ENCODE data around the gene TOR3A.

DNA sequence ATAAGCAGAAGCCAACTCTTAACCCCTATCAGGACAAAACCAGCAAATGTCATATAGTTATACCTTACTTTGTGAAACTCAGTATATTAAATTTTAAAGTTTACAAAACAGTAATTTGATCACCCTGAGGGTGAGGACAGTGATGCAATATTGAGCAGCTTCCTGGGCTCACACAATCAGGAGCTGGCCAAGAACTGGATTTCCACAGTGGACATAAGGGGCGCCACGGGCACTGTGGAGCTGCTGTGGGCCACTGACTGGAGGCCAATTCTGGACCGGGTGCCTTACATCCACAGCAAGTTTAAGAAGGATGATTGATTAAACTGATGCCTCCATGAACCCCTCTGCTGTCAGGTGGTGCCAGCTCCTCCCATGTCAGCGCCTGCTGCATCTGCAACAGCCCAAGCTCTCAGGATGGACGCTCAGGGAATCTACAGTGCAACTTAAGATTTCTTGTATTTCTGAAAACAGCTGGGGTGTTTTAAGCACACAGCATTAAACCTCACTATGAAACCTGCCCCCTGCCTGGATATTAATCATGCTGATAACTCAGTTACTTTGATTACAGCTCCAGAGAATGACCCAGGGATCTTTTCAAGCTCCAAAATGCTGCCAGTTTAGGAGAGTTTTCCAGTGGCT lies 55.9 kb downstream of the TOR3A start:
- TF ChIP-seq, protein P1, sequence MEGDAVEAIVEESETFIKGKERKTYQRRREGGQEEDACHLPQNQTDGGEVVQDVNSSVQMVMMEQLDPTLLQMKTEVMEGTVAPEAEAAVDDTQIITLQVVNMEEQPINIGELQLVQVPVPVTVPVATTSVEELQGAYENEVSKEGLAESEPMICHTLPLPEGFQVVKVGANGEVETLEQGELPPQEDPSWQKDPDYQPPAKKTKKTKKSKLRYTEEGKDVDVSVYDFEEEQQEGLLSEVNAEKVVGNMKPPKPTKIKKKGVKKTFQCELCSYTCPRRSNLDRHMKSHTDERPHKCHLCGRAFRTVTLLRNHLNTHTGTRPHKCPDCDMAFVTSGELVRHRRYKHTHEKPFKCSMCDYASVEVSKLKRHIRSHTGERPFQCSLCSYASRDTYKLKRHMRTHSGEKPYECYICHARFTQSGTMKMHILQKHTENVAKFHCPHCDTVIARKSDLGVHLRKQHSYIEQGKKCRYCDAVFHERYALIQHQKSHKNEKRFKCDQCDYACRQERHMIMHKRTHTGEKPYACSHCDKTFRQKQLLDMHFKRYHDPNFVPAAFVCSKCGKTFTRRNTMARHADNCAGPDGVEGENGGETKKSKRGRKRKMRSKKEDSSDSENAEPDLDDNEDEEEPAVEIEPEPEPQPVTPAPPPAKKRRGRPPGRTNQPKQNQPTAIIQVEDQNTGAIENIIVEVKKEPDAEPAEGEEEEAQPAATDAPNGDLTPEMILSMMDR (IDR thresholded peaks at IDR 0.05), result no peak
- no peak for TF ChIP-seq POLR2A (IDR thresholded peaks at IDR 0.05)
